HG02970 (cell line): ENCODE measurements around the gene S100A14.

ENCODE experiments used
- ATAC-seq: cut with Tn5 transposase; IDR thresholded peaks from one replicate; pipeline ENCODE4 v1.9.1; 2021; ENCODE audit warnings: mild to moderate bottlenecking, moderate library complexity, moderate number of reproducible peaks; ENCODE audit not compliant: unreplicated experiment, low FRiP score

The S100A14 gene

DNA sequence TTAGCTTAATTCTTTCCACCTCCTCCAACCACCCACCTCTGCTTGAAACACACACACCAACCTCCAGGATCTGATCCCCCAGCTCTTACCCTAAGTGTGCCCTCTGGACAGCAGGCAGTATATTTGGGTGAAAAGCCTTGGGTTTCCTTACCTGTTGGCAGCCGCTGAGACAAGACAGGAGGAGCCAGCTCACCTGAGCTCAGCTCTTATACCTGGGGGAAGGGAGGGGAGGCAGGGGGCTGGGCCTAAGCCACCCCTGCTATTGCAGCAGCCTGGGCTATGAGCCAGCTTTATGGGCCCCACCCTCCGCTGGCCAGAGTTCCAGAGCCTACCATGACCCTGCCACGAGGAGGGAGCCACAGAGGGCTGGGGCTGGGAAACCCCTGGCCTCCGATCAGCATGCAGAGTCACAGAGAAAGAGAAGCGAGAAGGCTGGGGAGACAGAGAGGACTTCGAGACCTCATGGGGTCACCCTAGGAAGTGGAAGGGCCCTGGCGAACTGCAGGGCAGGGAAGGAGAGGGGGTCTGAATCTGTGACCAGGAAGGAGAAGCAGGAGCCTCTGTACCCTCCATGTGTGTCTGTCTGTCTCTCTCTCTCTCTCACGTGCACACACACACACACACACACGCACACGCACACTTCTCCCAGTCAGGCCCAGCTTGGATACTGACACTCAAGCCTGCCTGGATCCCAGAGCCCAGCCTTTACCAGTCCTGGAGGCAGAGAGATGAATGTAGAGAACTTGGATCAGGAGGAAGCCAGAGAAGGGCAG lies at the start of gene S100A14:
S100A14 (minus strand) TSS at position 182 of the 773 bp plus-strand sequence. CDS start 467 bp downstream, outside the sequence.
- no peak for ATAC-seq

DNA sequence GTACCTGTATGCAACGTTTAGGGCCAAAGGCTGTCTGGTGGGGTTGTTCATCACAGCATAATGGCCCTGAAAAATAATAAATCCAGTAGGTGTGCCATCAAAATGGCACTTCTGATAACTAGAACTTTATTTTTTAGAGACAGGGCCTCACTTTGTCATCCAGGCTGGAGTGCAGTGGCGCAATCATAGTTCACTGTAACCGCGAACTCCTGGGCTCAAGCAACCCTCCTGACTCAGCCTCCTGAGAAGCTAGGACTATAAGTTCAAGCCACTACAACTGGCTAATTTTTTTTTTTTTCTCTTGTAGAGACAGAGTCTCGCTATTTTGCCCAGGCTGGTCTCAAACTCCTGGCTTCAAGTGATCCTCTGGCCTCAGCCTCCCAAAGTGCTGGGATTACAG lies 47.1 kb upstream of the S100A14 start:
- no peak for ATAC-seq

DNA sequence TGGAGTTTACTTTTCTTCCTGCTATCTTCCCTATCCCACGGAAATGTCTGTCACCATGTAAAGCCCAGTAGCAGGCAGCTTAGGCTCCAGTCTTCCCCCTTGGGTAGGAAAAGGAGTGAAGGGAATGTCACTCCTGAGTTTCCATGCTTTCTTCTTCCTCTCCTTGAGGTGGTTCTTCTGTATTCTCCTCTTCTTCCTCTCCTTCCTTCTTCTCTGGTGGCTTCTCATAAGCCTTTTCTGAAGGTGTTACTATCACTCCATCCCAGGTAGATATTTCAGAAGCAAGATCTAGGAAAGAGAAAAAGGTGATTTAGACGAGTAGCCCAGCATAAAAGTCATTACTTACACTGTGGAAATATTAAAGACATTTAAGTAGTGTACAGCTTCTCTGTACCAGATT lies 46.1 kb upstream of the S100A14 start:
- ATAC-seq = no peak

- ATAC-seq = no peak
Observed at GRCh38 chr1:153661111-153661708, 45.1 kb upstream of the S100A14 start.

GRCh38 chr1:153659656-153660055 lies 43.5 kb upstream of the S100A14 start:
- ATAC-seq = no peak

- ATAC-seq = no peak
Observed at GRCh38 chr1:153659175-153659534, 43.0 kb upstream of the S100A14 start.

DNA sequence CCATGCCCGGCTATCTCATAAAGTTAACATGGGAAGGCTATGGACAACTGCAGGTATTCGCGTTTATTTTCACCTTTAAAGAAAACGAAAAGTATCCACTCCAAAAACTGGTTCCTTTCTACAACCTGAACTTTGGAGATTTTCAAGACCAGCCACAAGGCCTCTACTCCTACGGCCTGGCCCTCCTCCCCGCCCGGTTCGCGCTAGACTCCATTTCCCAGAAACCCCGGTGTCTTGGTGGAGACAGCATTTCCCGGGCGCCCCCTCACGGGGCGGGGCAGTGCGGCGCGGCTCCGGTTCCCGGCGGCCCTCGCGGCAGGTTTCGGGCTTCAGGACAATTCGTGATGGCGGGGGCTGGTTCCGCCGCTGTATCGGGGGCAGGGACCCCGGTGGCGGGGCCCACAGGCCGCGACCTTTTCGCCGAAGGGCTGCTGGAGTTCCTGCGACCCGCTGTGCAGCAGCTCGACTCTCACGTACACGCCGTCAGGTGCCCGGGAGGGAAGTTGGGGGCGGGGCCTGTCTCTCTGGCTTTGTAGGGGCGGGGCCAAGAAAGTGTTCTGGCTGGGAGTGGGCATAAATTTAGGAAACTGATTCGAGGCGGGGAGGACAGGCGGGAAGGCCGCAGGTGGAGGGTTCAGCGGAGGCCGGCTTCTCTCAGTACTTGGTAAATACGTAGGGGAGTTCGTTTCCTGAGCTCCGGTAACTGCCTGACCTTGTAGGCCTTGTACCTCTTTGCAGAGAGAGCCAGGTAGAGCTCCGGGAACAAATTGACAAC lies 42.5 kb upstream of the S100A14 start, which contains the start of gene SNAPIN:
SNAPIN (plus strand) TSS at position 304 of the 775 bp plus-strand sequence; CDS start at position 345, 41 bp downstream.
- peak; percentile 89 for ATAC-seq

DNA sequence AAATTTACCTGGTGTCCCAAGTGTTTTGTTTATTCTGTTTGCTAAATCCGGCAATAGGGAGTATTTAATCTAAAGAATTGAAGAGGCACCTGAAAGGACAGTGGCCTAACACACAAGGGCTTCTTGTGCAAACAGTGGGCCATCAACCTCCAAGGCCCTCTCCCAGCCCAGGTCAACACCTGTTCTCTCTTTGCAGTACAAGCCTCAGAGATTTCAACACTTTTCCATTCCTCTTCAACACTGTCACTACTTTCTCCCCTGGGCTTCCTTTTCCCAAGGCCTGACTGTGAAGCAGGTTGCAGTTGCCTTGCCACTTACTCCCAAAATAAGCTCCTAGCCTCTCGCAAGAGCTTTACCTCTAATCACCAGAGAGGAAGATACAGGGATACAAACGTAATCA lies 39.2 kb upstream of the S100A14 start:
- ATAC-seq = no peak

DNA sequence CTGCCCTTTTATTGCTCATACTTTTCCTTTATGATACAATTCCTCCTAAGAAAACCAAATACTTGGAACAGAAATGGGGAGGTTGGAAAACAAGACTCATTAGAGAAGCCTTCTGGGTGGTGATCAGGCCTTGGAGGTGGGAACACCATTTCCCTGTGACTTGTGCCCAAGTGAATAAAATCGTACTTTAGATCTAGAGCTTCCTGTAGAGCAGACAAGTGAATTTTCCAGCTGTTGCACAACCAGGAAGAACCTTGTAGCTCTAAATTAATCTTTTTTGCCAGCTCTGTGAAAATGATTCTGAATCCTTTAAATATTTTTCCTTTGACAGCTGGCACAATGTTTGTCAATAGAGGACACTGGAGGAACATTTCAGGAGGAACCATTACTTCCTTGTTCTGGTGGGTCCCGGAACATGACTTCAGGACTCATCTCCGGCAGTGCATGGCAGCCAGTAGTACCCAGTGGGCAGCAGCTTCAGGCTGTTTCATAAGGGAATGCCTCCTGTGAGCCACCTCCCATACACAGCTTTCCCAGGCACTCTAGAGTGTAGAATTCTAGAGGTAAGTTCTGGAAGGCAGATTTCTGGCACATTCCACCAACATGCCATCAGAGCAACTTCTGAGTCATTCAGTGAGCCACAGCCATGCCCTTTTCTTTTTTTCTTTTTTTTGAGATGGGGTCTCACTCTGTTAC lies 36.8 kb upstream of the S100A14 start:
- ATAC-seq = no peak

GRCh38 chr1:153651771-153652170 lies 35.6 kb upstream of the S100A14 start:
- no peak for ATAC-seq

- ATAC-seq = no peak
Observed at GRCh38 chr1:153649863-153650235, 33.7 kb upstream of the S100A14 start.

GRCh38 chr1:153649137-153649862 lies 33.2 kb upstream of the S100A14 start:
- ATAC-seq = no peak

- ATAC-seq = no peak
Observed at GRCh38 chr1:153648000-153648643, 32.0 kb upstream of the S100A14 start.

DNA sequence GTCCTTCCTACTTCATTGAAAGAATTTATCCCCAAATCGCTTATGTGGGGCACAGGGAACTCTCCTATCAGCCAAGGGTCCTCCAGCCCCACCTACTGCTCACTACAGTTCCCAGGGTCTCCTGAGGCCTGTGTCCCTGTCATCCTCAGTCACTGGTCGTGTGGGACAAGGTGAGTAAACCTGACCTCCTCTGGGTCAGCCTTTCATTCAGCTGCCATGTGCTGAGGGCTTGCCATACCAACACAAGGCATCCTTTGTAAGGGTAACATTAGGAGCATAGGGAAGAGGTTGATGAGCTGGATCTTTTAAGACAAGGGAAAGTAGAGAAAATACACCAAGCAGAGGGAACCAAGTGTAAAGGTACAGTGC lies 31.2 kb upstream of the S100A14 start:
- no peak for ATAC-seq

GRCh38 chr1:153646672-153647345 lies 30.7 kb upstream of the S100A14 start:
- no peak for ATAC-seq

- no peak for ATAC-seq
Observed at GRCh38 chr1:153643816-153644215, 27.7 kb upstream of the S100A14 start.

DNA sequence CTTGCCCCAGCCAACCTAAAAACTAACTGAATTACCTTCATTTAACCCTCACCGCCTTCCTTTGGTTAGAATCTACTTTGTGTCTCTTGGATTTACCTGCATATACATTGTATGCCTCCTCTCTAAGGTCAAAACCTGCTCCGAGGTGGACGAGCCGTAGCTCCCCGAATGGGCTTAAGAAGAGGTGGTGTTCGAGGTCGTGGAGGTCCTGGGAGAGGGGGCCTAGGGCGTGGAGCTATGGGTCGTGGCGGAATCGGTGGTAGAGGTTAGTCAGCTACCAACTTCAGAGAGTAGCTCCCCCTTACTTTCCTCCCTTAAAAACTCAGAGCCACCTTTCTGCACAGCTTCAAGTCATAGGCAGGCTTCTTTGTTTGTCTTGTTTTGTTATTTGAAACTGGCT lies 27.0 kb upstream of the S100A14 start:
- no peak for ATAC-seq

GRCh38 chr1:153642161-153642560 lies 26.0 kb upstream of the S100A14 start:
- no peak for ATAC-seq

DNA sequence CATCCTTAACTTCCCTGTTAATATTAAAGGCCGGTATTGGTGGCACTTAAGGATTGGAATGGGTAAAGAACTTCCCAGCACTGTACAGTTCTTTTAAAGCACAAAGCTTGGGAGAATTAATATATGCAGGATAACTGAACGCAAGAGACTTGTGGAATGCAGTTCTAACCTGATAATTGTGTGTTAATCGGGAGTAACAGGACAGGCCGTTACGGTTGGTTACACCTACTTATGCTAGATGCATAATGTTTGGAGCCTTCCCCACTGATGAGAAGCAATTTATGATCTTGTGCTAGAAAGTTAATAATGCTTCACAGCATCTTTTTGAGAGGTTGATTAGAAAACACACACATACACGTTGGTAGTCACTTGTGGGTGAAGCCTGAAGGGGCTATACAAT lies 24.7 kb upstream of the S100A14 start:
- no peak for ATAC-seq
